ENCODE measurements around the gene TMEM63C. TPM values are rescaled to one million over a fixed set of nuclear protein-coding genes. Genes with fewer than 3 reads are reported as not detected.
A peak's percentile ranks its signal among the peaks of the same experiment; 100 is the strongest.

Gene TMEM63C
- total and polyA plus RNA-seq, 7 donors, result 0.04 to 0.58 (median 0.21) TPM; not detected in 3

GRCh38 chr14:77243853-77244252 is 62.3 kb downstream of the TMEM63C start:
- Histone ChIP-seq H3K9me3 (no peaks in the 10 kb centered on the region), H3K27ac (no peak overlapping the region), H3K4me1 (no peaks in the 10 kb centered on the region), H3K36me3 (ENCODE audit: insufficient read depth in 1 of 2, low read depth in 1 of 2) (no peaks in the 10 kb centered on the region), H3K4me3 (no peak overlapping the region), H3K27me3 (ENCODE audit: insufficient read depth in 3 of 3, low read length in 2 of 3) (no peaks in the 10 kb centered on the region)
- intact Hi-C loops (cut with DNase I), result no loop called here
- ATAC-seq, result no peak
- DNase-seq, result peak in 1 of 2 donors; percentile 41
- TF ChIP-seq, protein P1, sequence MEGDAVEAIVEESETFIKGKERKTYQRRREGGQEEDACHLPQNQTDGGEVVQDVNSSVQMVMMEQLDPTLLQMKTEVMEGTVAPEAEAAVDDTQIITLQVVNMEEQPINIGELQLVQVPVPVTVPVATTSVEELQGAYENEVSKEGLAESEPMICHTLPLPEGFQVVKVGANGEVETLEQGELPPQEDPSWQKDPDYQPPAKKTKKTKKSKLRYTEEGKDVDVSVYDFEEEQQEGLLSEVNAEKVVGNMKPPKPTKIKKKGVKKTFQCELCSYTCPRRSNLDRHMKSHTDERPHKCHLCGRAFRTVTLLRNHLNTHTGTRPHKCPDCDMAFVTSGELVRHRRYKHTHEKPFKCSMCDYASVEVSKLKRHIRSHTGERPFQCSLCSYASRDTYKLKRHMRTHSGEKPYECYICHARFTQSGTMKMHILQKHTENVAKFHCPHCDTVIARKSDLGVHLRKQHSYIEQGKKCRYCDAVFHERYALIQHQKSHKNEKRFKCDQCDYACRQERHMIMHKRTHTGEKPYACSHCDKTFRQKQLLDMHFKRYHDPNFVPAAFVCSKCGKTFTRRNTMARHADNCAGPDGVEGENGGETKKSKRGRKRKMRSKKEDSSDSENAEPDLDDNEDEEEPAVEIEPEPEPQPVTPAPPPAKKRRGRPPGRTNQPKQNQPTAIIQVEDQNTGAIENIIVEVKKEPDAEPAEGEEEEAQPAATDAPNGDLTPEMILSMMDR (IDR thresholded peaks at IDR 0.05), result no peak
- 63 to 74% (median 69%) methylated on average over 4 of the region's 4 CpGs for WGBS, 3 donors

DNA sequence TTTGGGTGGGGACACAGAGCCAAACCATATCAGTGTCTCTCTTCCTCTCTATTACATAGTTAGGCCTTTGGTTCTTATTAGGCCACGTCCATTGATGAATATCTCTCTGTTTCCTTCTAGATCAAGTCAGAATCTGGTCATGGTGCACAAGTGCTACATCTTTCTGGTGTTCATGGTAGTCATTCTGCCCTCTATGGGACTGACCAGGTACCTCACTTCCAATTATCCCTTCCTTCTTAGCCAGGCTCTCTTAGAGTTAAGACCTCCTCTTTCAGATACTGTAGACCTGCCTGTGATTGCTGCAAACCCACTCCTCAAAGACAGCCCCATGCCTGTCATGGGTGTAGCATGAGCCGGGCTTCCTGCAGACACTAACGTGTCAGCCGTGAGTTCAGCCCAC is 64.2 kb downstream of the TMEM63C start:
- intact Hi-C loops (cut with DNase I), result no loop called here
- no peak overlapping the region for H3K27ac ChIP-seq
- no peaks in the 10 kb centered on the region for H3K27me3 ChIP-seq (ENCODE audit: insufficient read depth in 3 of 3, low read length in 2 of 3)
- no peak for ATAC-seq
- TF ChIP-seq, protein P1 (IDR thresholded peaks at IDR 0.05), result no peak
- no peaks in the 10 kb centered on the region for H3K36me3 ChIP-seq (ENCODE audit: insufficient read depth in 1 of 2, low read depth in 1 of 2)
- no peak overlapping the region for H3K4me3 ChIP-seq
- 74 to 78% (median 75%) methylated on average over 4 of the region's 4 CpGs for WGBS, 3 donors
- H3K4me1 ChIP-seq, result no peaks in the 10 kb centered on the region
- peak in 1 of 2 donors; percentile 10 for DNase-seq
- no peaks in the 10 kb centered on the region for H3K9me3 ChIP-seq

- no peaks in the 10 kb centered on the region for H3K4me1 ChIP-seq
- no peaks in the 10 kb centered on the region for H3K9me3 ChIP-seq
- ATAC-seq, result no peak
- H3K36me3 ChIP-seq (ENCODE audit: insufficient read depth in 1 of 2, low read depth in 1 of 2), result no peaks in the 10 kb centered on the region
- H3K27ac ChIP-seq, result no peak overlapping the region
- 76 to 88% (median 87%) methylated on average over 1 of the region's 1 CpG for whole genome bisulfite sequencing, 3 donors
- TF ChIP-seq, protein P1 (IDR thresholded peaks at IDR 0.05), result no peak
- DNase-seq, result no peak
- H3K27me3 ChIP-seq (ENCODE audit: insufficient read depth in 3 of 3, low read length in 2 of 3), result no peaks in the 10 kb centered on the region
- no peak overlapping the region for H3K4me3 ChIP-seq
- intact Hi-C loops (cut with DNase I), result no loop called here
These were observed 65.2 kb downstream of the TMEM63C start for GRCh38 chr14:77246784-77247183.

- no peak for ATAC-seq
- no peaks in the 10 kb centered on the region for H3K4me1 ChIP-seq
- WGBS, 3 donors, result 83 to 95% (median 92%) methylated on average over 7 of the region's 7 CpGs
- no peaks in the 10 kb centered on the region for H3K27me3 ChIP-seq (ENCODE audit: insufficient read depth in 3 of 3, low read length in 2 of 3)
- no peak overlapping the region for H3K4me3 ChIP-seq
- H3K36me3 ChIP-seq (ENCODE audit: insufficient read depth in 1 of 2, low read depth in 1 of 2), result no peaks in the 10 kb centered on the region
- TF ChIP-seq, protein P1 (IDR thresholded peaks at IDR 0.05), result no peak
- no peaks in the 10 kb centered on the region for H3K9me3 ChIP-seq
- intact Hi-C loops (cut with DNase I), result no loop called here
- no peak overlapping the region for H3K27ac ChIP-seq
- DNase-seq, result peak in 1 of 2 donors; percentile 19
These were observed 67.1 kb downstream of the TMEM63C start for GRCh38 chr14:77248666-77249065.

DNA sequence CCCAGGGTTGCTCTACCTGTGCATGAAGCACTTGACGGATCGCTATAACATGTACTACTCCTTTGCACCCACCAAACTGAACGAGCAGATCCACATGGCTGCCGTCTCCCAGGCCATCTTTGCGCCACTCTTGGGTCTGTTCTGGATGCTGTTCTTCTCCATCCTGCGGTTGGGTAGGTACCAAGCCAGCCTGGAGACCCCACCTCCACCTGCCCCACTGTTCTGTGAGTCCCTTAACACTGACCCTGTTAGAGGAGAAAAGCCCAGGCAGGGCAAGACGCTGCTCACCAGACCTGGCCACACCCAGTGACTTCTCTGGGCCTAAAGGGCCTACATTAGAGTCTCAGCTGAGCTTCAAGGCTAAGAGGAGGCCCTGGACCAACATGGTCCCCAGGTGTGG is 67.7 kb downstream of the TMEM63C start:
- peaks cover 0 to 3% (median 0%) of the 10 kb centered on the region in 3 donors for H3K27me3 ChIP-seq (ENCODE audit: insufficient read depth in 3 of 3, low read length in 2 of 3)
- no peak overlapping the region for H3K4me3 ChIP-seq
- WGBS, 3 donors, result 88 to 91% (median 88%) methylated on average over 7 of the region's 7 CpGs
- intact Hi-C loops (cut with DNase I), result no loop called here
- H3K4me1 ChIP-seq, result no peaks in the 10 kb centered on the region
- H3K27ac ChIP-seq, result no peak overlapping the region
- H3K9me3 ChIP-seq, result no peaks in the 10 kb centered on the region
- no peaks in the 10 kb centered on the region for H3K36me3 ChIP-seq (ENCODE audit: insufficient read depth in 1 of 2, low read depth in 1 of 2)
- peak in 1 of 2 donors; percentile 15 for DNase-seq
- TF ChIP-seq, protein P1 (IDR thresholded peaks at IDR 0.05), result no peak
- ATAC-seq, result no peak

All from psoas muscle (tissue), 8 donors.